ENCODE measurements around the gene CADPS2.

CADPS2 gene

GRCh38 chr7:122790132-122790531 lies 96.1 kb downstream of the CADPS2 start:
- Histone ChIP-seq H3K27me3 (ENCODE audit: insufficient read depth, poor library complexity, severe bottlenecking) (no peaks in the 10 kb centered on the region), H3K4me3 (replicated peaks; ENCODE audit: insufficient read depth, low read length) (no peak overlapping the region), H3K27ac (replicated peaks) (no peak overlapping the region)
- TF ChIP-seq SPI1 (IDR thresholded peaks at IDR 0.05; ENCODE audit: borderline replicate concordance, low read depth), result no peak
- no peak for TF ChIP-seq POLR2AphosphoS5 (IDR thresholded peaks at IDR 0.05; ENCODE audit: low read depth)
- TF ChIP-seq GABPA (IDR thresholded peaks at IDR 0.05; ENCODE audit: low read depth), result no peak
- no peak for TF ChIP-seq CTCF (IDR thresholded peaks at IDR 0.05; ENCODE audit: insufficient read depth, low read length)
- no peak for TF ChIP-seq REST (IDR thresholded peaks at IDR 0.05; ENCODE audit: insufficient replicate concordance, low read depth)
- DNase-seq (ENCODE audit: low read depth in 1 of 2, low spot score in 1 of 2), result no peak

- Histone ChIP-seq H3K27me3 (ENCODE audit: insufficient read depth, poor library complexity, severe bottlenecking) (no peaks in the 10 kb centered on the region), H3K27ac (replicated peaks) (no peak overlapping the region), H3K4me3 (replicated peaks; ENCODE audit: insufficient read depth, low read length) (no peak overlapping the region)
- DNase-seq (ENCODE audit: low read depth in 1 of 2, low spot score in 1 of 2), result no peak
- TF ChIP-seq REST (IDR thresholded peaks at IDR 0.05; ENCODE audit: insufficient replicate concordance, low read depth) (no peak), CTCF (IDR thresholded peaks at IDR 0.05; ENCODE audit: insufficient read depth, low read length) (no peak), GABPA (IDR thresholded peaks at IDR 0.05; ENCODE audit: low read depth) (no peak), POLR2AphosphoS5 (IDR thresholded peaks at IDR 0.05; ENCODE audit: low read depth) (no peak), SPI1 (IDR thresholded peaks at IDR 0.05; ENCODE audit: borderline replicate concordance, low read depth) (no peak)
These were observed 97.1 kb downstream of the CADPS2 start for GRCh38 chr7:122789156-122789555.

- no peaks in the 10 kb centered on the region for H3K27me3 ChIP-seq (ENCODE audit: insufficient read depth, poor library complexity, severe bottlenecking)
- no peak for DNase-seq (ENCODE audit: low read depth in 1 of 2, low spot score in 1 of 2)
- TF ChIP-seq CTCF (IDR thresholded peaks at IDR 0.05; ENCODE audit: insufficient read depth, low read length) (no peak), GABPA (IDR thresholded peaks at IDR 0.05; ENCODE audit: low read depth) (no peak), POLR2AphosphoS5 (IDR thresholded peaks at IDR 0.05; ENCODE audit: low read depth) (no peak), SPI1 (IDR thresholded peaks at IDR 0.05; ENCODE audit: borderline replicate concordance, low read depth) (no peak)
- H3K27ac ChIP-seq (replicated peaks), result no peak overlapping the region
- H3K4me3 ChIP-seq (replicated peaks; ENCODE audit: insufficient read depth, low read length), result no peak overlapping the region
These were observed 115.4 kb downstream of the CADPS2 start for GRCh38 chr7:122770686-122771335.

GRCh38 chr7:122768827-122769226 lies 117.4 kb downstream of the CADPS2 start:
- TF ChIP-seq SPI1 (IDR thresholded peaks at IDR 0.05; ENCODE audit: borderline replicate concordance, low read depth) (no peak), GABPA (IDR thresholded peaks at IDR 0.05; ENCODE audit: low read depth) (no peak), CTCF (IDR thresholded peaks at IDR 0.05; ENCODE audit: insufficient read depth, low read length) (no peak), POLR2AphosphoS5 (IDR thresholded peaks at IDR 0.05; ENCODE audit: low read depth) (no peak), REST (IDR thresholded peaks at IDR 0.05; ENCODE audit: insufficient replicate concordance, low read depth) (no peak)
- H3K4me3 ChIP-seq (replicated peaks; ENCODE audit: insufficient read depth, low read length), result no peak overlapping the region
- no peak for DNase-seq (ENCODE audit: low read depth in 1 of 2, low spot score in 1 of 2)
- H3K27ac ChIP-seq (replicated peaks), result no peak overlapping the region
- no peaks in the 10 kb centered on the region for H3K27me3 ChIP-seq (ENCODE audit: insufficient read depth, poor library complexity, severe bottlenecking)

Measured in HL-60 (cell line).